Measurements from ENCODE around the gene IL36A.
A peak's percentile ranks its signal among the peaks of the same experiment; 100 is the strongest.

GRCh38 chr2:113032737-113033136 is 27.5 kb downstream of the IL36A start:
- TF ChIP-seq SP1 (CRISPR knock-in tag; IDR thresholded peaks at IDR 0.05), result no peak
- no peak for TF ChIP-seq FOXA1 (IDR thresholded peaks at IDR 0.05; ENCODE audit: borderline replicate concordance)
- no peak for TF ChIP-seq POLR2A (conservative IDR thresholded peaks at IDR 0.05)
- TF ChIP-seq, protein P1, sequence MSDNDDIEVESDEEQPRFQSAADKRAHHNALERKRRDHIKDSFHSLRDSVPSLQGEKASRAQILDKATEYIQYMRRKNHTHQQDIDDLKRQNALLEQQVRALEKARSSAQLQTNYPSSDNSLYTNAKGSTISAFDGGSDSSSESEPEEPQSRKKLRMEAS (CRISPR knock-in tag; IDR thresholded peaks at IDR 0.05), result no peak
- no peak for TF ChIP-seq JUND (IDR thresholded peaks at IDR 0.05; ENCODE audit: borderline replicate concordance, low read depth, low read length)
- 0 out of 3 replicates have a peak, but pooled peaks have one; percentile 18 for TF ChIP-seq JUND (tag; IDR thresholded peaks at IDR 0.05; ENCODE audit: borderline replicate concordance, low read depth, low read length)
- TF ChIP-seq SAFB (IDR thresholded peaks at IDR 0.05; ENCODE audit: borderline replicate concordance, low read depth, low read length), result no peak
- TF ChIP-seq, protein P2, sequence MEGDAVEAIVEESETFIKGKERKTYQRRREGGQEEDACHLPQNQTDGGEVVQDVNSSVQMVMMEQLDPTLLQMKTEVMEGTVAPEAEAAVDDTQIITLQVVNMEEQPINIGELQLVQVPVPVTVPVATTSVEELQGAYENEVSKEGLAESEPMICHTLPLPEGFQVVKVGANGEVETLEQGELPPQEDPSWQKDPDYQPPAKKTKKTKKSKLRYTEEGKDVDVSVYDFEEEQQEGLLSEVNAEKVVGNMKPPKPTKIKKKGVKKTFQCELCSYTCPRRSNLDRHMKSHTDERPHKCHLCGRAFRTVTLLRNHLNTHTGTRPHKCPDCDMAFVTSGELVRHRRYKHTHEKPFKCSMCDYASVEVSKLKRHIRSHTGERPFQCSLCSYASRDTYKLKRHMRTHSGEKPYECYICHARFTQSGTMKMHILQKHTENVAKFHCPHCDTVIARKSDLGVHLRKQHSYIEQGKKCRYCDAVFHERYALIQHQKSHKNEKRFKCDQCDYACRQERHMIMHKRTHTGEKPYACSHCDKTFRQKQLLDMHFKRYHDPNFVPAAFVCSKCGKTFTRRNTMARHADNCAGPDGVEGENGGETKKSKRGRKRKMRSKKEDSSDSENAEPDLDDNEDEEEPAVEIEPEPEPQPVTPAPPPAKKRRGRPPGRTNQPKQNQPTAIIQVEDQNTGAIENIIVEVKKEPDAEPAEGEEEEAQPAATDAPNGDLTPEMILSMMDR (IDR thresholded peaks at IDR 0.05 in 2 of 3, conservative IDR thresholded peaks at IDR 0.05 in 1 of 3; ENCODE audit: insufficient read depth in 2 of 3, low read depth in 1 of 3, low read length in 3 of 3), result no peak
- no peak for TF ChIP-seq LCOR (CRISPR knock-in tag; IDR thresholded peaks at IDR 0.05)
- TF ChIP-seq ZNF785 (CRISPR knock-in tag; IDR thresholded peaks at IDR 0.05), result no peak
- no peak for TF ChIP-seq SMARCC2 (IDR thresholded peaks at IDR 0.05; ENCODE audit: low read depth)
- TF ChIP-seq NFYB (IDR thresholded peaks at IDR 0.05; ENCODE audit: extremely low read depth, insufficient read length), result no peak
- no peak for TF ChIP-seq BACH1 (tag; IDR thresholded peaks at IDR 0.05)
- TF ChIP-seq GATA2 (CRISPR knock-in tag; IDR thresholded peaks at IDR 0.05), result no peak
